Activated naive CD8-positive, alpha-beta T cell treated with anti-CD3 and anti-CD28 coated beads, Interleukin-2, amount 50 U/mL, for 16 hours (primary cell): ENCODE measurements around the gene COX15.
"Not testable (repeated sequence)": the region's sequence is repeated elsewhere in the genome, so short reads cannot be mapped to it uniquely, and the experiment has no call there.

Source experiments
- DNase-seq: peaks from one replicate; pipeline ENCODE4 v3.0.0-alpha.2; 2020; ENCODE audit warnings: low read depth, low spot score

Gene COX15

DNA sequence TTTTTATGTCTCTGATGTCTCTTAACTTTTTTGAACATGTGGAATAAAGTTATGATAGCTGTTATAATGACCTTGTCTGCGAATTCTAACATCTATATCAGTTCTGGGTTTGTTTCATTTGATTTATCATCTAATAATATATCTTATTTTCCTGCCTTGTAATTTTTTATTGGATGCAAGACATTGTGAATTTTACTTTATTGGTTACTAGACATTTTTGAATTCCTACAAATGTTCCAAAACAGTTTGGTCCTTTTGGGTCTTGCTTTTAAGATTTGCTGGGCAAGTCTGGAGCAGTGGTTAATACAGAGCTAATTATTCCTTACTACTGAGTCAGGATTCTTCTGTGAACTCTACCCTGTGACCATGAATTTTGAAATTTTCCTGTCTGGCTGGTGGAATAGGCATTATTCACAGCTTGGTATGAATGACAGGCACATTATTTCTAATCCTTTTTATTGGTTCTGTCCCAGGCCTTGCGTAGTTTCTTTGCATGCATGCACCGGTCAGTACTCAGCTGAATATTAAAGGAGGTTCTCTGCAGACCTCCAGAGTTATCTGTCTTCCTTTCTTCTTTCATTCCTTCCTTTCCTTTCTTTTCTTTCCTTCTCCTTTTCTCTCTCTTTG is 9.1 kb upstream of the COX15 start:
- no peak for DNase-seq

DNA sequence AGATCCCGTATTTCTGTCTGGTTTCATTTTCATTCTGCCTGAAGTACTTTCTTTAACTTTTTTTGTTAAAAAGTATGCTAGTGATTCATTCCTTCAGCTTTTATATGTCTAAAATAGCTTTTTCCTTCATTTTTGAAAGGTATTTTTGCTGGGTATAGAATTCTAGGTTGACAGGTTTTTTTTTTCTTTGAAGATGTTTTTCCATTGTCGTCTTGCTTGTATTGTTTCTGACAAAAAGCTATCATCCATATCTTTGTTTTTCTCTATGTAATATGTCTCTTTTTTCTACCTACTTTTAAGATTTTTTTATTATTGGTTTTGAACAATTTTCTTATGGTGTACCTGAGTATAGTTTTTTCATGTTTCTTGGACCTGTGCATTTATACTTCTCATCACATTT is 8.3 kb upstream of the COX15 start:
- no peak for DNase-seq

DNA sequence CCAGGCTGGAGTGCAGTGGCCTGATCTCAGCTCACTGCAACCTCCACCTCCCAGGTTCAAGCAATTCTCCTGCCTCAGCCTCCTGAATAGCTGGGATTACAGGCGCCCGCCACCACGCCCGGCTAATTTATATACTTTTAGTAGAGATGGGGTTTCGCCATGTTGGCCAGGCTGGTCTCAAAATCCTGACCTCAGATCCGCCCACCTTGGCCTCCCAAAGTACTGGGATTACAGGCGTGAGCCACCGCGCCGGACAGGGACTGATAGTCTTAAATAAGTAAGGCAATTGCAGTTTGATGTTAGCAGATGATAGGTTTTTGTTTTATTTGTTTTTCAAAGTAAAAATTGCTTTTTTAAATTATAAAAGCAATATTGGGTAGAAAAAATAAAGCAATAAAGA is 2.2 kb upstream of the COX15 start:
- not testable (repeated sequence) for DNase-seq

DNA sequence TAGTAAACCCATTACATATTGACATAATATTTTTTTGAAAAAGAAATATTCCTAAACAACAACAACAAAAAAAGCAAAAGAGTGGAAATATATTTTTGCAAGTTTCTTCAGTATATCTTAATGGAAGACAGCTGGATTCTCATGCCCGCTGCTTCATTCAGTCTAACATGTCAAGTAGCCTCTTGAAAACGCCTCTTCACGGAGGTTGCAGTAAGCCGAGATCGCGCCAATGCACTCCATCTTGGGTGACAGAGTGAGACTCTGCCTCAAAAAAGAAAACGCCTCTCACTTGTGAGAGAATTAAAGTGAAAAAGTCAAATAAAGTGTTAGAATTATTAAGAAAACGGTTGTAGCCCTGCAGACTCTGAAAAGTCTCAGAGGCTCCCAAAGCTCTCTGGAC is 1.4 kb upstream of the COX15 start:
- DNase-seq = no peak

DNA sequence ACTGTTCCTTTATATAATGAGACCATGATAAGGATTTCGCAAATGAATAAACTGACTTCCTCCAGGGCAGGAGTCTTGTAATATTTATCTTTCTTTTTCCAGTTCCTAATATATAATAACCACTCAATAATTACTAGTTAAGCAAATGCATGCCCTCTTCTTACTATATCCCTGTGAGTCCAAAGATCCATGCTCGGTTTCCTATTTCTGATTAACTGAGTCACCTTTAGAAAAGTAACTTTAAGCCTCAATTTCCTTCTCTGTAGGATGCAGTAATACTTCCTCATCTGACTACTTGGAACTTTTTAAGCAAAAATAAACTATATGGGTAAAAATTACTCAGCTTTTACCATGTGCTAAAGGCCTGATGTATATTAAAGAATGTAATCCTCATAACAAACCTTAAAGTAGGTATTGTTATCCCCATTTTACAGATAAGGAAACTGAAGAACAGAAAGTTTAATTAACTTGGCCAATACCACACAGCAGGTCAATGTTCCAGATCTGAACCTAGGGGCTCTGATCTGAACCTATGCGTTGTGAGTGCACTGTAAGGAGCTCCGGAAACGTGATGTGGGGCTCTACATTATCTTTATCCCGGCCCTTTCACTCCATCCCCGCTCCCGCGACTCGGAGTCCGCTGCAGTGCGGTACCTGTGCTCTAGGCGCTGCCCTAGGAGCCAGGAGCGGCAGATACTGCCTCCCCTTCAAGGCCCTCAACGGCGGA is 458 bp downstream of the COX15 start:
- no peak for DNase-seq

DNA sequence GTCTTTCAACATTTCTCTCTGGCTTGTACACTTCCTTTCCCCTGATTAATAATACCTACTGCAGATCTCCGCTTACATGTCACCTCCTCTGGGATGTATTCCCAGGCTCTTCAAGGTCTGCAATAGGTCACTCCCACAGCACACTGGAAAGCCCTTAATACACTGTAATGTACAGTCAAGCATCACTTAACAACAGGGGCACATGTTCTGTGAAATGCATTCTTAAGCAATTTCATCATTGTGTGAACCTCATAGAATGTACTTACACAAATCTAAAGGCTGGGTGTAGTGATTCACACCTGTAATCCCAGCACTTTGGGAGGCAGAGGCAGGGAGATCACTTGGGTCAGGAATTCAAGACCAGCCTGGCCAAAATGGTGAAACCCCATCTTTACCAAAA is 1.9 kb downstream of the COX15 start:
- no peak for DNase-seq

DNA sequence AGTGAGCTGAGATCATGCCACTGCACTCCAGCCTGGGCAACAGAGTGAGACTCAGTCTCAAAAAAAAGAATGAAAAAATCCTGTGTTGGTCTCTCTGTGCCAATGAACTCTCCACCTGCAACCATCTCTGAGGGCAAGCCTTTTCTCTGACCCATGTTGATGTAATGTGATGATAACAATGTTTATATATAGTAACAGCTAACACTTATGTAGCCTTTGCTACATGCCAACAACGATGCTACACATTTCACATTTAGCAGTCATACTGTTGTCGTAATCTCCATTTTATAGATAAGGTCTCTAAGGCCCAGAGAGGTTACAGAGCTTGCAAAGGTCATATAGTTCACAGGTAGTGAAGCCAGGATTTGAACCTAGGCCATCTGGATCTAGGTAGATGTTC is 11.5 kb downstream of the COX15 start:
- DNase-seq = no peak

DNA sequence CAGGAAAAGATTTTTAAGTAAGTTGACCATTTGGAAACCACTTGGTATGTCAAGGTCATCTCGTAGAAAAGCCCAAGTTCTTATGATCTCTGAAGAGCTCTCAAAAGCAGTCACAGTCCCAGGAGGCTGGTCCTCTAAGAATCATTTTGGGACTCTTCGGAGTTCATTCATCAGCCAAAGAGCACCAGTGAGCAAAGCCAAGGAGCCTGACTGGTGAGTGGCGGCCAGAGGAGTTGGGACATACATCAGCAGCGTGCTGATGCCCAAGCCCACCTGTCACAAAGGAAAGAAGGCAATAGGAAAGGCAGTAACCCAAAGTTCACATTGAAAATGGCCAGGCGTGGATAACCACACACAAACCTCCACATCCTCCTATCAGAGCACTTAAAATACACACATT is 17.5 kb downstream of the COX15 start:
- DNase-seq = no peak

DNA sequence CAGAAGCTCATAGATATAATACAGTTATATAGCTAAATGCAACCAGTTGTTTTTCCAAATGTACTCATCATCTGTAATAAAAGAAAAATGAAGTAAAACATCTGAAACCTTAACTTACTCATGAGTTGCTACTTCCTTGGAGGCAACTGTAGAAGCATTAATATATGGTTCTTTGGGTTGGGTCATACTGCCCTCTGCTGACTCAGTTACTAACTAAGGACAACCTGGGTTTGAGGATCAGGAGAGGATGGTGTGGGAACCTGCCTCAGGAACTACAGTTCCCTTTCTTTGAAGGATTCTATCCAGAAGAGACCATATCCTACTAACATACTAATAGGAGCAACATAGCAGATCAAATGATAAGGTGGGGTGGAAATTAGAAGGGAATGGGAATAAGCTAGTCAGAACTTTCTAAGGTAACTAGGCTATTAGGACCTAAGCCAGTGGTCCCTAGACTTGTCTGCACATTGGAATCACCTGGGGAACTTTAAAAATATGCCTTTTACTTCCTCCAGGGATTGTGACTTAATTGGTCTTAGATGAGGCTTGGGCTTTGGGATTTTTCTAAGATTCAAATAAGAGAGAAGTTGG is 20.7 kb downstream of the COX15 start:
- peak; percentile 4 for DNase-seq

DNA sequence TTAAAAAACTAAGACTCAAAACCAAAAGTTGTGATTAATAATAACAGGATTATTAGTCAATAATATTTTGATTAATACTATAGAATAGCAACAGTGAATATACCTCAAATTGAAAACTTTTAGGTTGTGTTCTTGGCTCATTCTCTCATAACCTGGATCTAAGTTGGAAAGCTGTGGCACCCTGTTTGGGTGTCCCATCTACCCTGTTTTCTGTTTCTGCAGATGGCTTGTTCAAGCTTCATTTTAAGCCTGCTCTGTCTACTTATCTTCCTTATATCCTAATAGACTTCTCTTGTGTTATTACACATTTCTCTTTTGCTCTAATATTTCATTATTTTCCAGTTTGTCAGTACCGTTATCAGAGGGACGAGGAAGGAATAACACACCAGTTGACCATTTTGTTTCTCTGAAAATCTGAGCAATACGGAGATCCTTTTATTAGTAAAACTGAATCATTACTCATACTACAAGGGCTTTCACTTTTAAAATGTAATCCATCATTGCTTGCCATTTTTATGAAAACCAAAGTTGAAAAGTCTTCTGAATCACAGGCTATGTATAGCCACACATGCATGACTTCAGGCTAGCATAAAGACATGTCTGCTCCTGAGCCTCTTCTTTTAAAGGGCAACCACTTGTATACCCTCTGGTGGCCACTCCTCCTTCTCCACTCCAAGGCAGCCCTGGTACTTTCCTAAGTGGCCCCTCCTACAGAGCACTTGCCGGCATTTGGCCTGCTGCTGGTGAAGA is 22.3 kb downstream of the COX15 start:
- DNase-seq = no peak

DNA sequence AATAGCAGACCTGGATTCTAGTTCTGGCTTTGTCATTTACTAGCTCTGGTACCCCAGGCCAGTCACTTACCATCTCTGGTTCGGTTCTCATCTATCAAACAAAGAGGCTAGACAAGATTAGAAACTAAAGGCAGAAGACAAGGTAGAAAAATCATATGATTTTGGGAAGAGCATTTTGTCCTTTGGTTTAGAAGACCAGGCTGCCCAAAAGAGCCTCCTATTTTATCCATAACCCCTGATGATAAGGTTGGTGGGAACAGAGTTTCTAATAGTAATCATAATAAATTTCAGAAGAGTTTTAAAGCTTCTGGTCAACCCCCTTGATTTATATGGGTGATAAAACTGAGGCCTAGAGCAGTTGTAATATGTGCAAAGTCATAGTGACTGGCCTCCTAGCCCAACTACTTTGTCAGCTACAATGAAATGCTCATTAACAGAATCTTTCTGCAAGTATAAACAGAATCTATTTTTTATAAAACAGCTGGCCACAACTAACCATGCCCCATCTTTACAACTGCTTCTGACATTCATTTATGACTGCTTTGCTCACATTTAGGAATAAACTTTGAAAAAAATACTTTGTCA is 23.4 kb downstream of the COX15 start:
- no peak for DNase-seq

DNA sequence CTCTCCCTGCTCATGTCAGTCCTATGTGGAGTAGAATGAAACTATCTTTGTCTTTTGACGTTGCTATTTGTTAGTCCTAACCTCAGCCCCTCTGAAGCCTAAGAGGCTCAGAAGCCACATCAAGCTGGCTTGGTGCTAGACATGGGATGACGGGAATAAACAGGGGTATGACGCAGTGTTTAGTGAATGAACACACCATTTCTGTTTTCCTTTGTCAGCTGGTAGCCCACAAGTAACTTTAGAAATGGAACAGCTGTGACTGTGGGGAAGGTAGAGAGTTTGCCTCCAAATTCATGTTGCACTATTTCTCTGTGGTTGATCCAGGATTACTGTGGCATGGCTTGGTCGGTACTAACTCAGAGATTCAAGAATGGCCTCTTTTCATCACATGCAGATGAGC is 31.3 kb downstream of the COX15 start:
- DNase-seq = no peak

DNA sequence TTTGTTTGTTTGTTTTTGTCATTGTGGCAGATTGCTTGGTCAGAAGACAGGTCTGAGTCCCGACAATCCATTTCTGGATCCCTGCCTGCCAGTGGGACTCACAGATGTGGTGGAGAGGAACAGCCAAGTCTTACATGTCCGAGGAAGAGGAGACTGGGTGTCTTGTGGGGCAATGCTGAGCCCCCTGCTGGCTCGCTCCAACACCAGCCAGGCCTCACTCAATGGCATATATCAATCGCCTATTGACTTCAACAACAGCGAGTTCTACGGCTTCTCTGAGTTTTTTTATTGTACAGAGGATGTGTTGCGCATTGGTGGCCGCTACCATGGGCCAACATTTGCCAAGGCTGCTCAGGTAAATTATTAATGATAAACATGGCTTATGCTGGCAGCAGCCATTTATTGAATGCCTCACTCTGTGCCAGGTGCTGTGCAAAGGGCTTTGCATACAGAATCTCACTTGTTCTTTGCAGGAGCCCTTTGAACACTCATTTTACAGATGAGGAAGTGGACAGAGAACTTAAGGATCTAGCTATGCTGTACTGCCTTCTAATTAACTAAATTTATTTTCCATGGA is 33.3 kb downstream of the COX15 start:
- no peak for DNase-seq

DNA sequence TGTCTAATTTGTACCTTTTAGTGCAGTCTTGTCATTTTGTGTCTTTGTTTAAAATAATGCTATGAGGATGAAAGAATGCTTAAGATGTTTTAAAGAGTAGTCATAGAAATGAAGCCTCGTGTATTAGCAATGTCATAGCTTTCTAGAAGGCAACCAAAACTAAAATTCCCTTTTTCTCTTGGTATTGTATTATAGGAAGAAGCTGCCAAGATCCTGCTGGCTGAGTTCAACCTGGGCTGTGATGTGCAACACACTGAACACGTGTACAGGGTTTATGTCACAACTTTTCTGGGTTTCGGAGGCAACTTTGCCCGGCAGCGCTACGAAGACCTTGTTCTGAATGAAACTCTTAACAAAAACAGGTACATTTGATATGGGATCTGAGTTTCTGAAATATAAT is 36.2 kb downstream of the COX15 start:
- no peak for DNase-seq

DNA sequence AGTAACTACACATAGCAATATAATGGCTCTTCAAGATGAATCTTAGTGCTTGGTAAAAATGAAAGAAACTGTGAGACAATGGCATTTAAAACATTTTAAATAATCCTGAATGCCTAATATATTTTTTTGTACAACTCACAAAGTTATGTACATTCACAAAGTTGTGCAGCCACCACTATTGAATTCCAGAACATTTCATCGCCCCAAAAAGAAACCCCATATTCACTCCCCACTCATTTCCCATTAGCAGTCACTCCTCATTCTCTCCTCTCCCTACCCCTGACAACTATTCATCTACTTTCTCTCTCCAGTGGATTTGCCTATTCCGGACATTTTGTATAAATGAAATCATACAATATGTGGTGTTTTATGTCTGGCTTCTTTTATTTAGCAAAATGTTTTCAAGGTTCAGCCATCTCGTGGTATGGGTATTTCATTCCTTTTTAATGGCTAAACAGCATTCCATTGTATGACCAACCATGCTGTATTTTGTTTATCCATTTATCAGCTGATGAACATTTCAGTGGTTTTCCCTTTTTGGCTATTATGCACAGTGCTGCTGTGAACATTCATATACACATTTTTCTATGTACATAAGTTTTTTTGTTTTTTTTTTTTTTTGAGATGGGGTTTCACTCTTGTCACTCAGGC is 37.9 kb downstream of the COX15 start:
- no peak for DNase-seq

DNA sequence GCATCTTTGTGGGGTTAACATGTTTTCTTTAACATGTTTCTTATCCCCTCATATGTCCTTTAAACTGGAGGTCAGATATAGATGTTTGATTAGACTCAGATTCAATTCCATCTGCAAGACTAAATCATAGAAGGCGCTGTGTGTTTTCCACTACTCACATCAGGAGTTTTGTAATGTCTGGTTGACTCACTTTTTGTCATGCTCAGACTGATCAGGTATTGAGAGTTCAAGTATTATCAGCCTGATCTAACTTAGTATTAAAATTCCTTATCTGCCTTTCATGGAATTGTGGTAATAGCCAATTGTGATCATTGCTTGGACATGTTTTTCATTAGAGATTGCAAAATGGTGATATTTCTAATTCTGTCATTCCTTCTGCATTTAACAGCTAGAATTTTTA is 42.5 kb downstream of the COX15 start:
- no peak for DNase-seq

DNA sequence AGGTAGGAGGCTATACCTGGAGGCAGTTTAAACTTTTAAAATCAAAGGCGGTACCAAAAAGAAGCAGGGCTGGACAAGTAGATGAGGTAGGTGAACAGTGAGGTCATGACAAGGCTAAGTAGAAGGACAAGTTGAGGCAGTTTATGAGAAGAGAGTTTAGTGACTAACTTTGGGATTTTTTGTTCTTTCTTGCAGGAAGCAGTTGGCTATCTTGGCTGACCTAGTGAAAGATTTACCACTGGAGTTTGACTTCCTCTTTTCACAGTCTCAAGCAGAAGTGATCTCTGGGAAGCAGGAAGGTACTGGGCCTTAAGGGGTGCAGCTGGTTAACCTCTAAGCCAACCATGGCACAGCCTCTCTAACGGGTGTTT is 46.3 kb downstream of the COX15 start:
- no peak for DNase-seq

DNA sequence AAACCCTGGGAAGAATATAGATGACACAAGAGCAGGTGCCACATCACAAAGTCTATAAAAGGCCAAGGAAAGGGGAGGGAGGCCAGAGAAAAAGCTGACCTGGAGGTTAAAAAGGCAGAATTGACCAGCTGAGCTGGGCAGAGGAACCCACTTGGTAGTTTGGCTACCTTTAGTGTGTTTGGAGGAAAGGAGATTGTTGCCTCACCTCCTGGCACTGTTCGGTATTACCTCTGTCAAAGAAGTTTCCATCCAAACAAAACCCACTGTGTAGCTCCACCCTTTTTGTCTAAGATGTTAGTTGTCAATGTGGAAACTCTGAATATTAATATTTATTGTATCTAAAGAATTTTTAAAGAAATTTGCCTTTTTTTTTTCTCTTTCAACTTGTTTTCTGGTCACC is 49.2 kb downstream of the COX15 start:
- DNase-seq = no peak
